ENCODE results near the gene GOLGA1. TPM values are rescaled to one million over a fixed set of nuclear protein-coding genes. Genes with fewer than 3 reads are reported as not detected.

GOLGA1 gene
- total and polyA plus RNA-seq, 9 of the 15 experiments (the other 6 are each of a cell fraction or from before 2014, with no cell fraction given): 2.9 to 15.9 (median 8.5) TPM

DNA sequence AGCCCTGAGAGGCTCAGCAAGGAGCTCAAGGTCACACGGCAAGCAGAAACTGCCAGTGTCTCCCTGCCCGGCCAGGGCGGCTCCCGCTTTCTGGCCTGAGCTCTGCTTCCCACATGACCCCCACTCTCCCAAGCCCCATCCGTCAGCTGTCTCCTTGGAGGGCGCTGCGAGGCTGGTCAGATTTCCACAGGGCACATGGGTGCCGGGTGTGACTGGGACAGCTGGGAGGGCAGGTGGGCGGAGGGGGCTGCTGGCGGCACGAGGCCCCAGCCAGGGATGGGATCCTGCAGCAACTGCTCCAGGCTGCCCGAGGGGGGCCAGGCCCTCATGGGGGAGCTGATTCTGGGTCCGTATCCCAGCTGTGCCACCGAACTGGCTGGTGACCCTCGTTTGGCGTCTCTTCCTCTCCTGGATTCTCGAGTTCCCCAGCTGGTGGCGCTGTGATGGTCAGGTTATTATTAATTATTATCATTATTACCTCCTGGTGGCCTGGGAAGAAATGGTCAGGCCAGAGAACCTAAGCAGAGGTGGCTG lies 100.5 kb downstream of the GOLGA1 start (continued):
- TF ChIP-seq, protein P1, sequence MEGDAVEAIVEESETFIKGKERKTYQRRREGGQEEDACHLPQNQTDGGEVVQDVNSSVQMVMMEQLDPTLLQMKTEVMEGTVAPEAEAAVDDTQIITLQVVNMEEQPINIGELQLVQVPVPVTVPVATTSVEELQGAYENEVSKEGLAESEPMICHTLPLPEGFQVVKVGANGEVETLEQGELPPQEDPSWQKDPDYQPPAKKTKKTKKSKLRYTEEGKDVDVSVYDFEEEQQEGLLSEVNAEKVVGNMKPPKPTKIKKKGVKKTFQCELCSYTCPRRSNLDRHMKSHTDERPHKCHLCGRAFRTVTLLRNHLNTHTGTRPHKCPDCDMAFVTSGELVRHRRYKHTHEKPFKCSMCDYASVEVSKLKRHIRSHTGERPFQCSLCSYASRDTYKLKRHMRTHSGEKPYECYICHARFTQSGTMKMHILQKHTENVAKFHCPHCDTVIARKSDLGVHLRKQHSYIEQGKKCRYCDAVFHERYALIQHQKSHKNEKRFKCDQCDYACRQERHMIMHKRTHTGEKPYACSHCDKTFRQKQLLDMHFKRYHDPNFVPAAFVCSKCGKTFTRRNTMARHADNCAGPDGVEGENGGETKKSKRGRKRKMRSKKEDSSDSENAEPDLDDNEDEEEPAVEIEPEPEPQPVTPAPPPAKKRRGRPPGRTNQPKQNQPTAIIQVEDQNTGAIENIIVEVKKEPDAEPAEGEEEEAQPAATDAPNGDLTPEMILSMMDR (IDR thresholded peaks at IDR 0.05 in 2 of 3, conservative IDR thresholded peaks at IDR 0.05 in 1 of 3; ENCODE audit: insufficient read depth in 2 of 3, low read depth in 1 of 3, low read length in 3 of 3): peak; percentile 67 to 84 (median 77)
- TF ChIP-seq, protein P2, sequence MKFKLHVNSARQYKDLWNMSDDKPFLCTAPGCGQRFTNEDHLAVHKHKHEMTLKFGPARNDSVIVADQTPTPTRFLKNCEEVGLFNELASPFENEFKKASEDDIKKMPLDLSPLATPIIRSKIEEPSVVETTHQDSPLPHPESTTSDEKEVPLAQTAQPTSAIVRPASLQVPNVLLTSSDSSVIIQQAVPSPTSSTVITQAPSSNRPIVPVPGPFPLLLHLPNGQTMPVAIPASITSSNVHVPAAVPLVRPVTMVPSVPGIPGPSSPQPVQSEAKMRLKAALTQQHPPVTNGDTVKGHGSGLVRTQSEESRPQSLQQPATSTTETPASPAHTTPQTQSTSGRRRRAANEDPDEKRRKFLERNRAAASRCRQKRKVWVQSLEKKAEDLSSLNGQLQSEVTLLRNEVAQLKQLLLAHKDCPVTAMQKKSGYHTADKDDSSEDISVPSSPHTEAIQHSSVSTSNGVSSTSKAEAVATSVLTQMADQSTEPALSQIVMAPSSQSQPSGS (CRISPR knock-in tag; IDR thresholded peaks at IDR 0.05): no peak
- TF ChIP-seq ZBTB7A (IDR thresholded peaks at IDR 0.05; ENCODE audit: borderline replicate concordance, control insufficient read depth, low read depth, low read length): no peak
- TF ChIP-seq, protein P3, sequence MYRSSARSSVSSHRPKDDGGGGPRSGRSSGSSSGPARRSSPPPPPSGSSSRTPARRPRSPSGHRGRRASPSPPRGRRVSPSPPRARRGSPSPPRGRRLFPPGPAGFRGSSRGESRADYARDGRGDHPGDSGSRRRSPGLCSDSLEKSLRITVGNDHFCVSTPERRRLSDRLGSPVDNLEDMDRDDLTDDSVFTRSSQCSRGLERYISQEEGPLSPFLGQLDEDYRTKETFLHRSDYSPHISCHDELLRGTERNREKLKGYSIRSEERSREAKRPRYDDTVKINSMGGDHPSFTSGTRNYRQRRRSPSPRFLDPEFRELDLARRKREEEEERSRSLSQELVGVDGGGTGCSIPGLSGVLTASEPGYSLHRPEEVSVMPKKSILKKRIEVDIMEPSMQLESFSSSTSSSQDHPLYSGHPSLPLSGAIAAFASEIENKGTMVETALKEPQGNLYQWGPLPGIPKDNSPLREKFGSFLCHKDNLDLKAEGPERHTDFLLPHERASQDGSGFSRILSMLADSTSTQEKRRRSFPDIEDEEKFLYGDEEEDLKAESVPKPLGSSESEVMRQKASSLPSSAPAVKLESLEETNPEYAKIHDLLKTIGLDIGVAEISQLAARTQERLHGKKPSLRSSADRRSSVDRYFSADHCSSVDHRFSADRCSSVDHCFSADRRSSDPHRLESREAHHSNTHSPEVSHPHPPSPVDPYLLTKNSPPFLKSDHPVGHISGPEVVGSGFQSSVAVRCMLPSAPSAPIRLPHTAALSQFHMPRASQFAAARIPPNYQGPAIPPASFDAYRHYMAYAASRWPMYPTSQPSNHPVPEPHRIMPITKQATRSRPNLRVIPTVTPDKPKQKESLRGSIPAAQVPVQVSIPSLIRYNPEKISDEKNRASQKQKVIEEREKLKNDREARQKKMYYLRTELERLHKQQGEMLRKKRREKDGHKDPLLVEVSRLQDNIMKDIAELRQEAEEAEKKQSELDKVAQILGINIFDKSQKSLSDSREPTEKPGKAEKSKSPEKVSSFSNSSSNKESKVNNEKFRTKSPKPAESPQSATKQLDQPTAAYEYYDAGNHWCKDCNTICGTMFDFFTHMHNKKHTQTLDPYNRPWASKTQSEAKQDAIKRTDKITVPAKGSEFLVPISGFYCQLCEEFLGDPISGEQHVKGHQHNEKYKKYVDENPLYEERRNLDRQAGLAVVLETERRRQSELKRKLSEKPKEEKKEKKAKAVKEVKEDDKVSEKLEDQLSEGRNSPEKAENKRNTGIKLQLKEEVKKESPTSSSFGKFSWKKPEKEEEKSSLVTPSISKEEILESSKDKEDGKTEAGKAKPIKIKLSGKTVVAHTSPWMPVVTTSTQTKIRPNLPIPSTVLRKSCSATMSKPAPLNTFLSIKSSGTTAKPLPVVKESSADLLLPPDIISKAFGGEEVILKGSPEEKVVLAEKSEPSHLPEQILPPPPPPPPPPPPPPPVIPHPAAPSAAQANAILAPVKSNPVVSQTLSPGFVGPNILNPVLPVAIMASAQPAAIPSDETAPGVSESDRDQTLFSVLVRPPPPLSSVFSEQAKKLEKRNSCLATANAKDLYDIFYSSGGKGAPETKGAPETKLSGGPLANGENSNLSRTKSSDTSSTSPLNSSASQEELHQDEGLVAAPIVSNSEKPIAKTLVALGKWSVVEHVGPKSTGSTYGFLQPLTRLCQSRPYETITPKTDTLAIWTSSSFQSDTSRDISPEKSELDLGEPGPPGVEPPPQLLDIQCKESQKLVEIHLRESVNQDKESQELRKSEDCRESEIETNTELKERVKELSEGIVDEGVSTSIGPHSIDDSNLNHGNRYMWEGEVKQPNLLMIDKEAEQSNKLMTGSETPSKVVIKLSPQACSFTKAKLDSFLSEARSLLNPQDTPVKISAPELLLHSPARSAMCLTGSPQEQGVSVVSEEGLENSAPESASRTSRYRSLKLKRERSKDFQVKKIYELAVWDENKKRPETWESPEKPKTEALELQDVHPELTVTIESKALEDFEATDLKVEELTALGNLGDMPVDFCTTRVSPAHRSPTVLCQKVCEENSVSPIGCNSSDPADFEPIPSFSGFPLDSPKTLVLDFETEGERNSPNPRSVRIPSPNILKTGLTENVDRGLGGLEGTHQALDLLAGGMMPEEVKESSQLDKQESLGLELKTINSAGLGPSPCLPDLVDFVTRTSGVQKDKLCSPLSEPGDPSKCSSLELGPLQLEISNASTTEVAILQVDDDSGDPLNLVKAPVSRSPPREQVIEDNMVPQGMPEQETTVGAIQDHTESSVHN (IDR thresholded peaks at IDR 0.05; ENCODE audit: borderline replicate concordance in 1 of 2, low read depth in 1 of 2): no peak
- TF ChIP-seq, protein P4, sequence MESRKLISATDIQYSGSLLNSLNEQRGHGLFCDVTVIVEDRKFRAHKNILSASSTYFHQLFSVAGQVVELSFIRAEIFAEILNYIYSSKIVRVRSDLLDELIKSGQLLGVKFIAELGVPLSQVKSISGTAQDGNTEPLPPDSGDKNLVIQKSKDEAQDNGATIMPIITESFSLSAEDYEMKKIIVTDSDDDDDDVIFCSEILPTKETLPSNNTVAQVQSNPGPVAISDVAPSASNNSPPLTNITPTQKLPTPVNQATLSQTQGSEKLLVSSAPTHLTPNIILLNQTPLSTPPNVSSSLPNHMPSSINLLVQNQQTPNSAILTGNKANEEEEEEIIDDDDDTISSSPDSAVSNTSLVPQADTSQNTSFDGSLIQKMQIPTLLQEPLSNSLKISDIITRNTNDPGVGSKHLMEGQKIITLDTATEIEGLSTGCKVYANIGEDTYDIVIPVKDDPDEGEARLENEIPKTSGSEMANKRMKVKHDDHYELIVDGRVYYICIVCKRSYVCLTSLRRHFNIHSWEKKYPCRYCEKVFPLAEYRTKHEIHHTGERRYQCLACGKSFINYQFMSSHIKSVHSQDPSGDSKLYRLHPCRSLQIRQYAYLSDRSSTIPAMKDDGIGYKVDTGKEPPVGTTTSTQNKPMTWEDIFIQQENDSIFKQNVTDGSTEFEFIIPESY (CRISPR knock-in tag; IDR thresholded peaks at IDR 0.05): peak; percentile 53; the same call in 1 of the 2 replicates
- no peak for TF ChIP-seq ZNF589 (CRISPR knock-in tag; IDR thresholded peaks at IDR 0.05; ENCODE audit: low read depth)
- TF ChIP-seq HMGN3 (IDR thresholded peaks at IDR 0.05; ENCODE audit: borderline replicate concordance, extremely low read depth, insufficient read length, low read depth, low read length): peak; percentile 34
- no peak for TF ChIP-seq ARNT (IDR thresholded peaks at IDR 0.05)
- TF ChIP-seq, protein P5, sequence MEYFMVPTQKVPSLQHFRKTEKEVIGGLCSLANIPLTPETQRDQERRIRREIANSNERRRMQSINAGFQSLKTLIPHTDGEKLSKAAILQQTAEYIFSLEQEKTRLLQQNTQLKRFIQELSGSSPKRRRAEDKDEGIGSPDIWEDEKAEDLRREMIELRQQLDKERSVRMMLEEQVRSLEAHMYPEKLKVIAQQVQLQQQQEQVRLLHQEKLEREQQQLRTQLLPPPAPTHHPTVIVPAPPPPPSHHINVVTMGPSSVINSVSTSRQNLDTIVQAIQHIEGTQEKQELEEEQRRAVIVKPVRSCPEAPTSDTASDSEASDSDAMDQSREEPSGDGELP (CRISPR knock-in tag; IDR thresholded peaks at IDR 0.05; ENCODE audit: borderline replicate concordance): peak; percentile 42; the same call in 1 of the 2 replicates
- 0 out of 2 replicates have a peak, but pooled peaks have one; percentile 17 for TF ChIP-seq SMC3 (conservative IDR thresholded peaks at IDR 0.05; ENCODE audit: insufficient read depth, low read depth, low read length)
- peak; percentile 78 for TF ChIP-seq DACH1 (IDR thresholded peaks at IDR 0.05; ENCODE audit: partially characterized antibody)
